Measurements from ENCODE around the gene SLC39A9. TPM values are rescaled to one million over a fixed set of nuclear protein-coding genes. Genes with fewer than 3 reads are reported as not detected.

SLC39A9 gene
- total RNA-seq, 1 experiment from 2014 or later = 80.8 TPM

DNA sequence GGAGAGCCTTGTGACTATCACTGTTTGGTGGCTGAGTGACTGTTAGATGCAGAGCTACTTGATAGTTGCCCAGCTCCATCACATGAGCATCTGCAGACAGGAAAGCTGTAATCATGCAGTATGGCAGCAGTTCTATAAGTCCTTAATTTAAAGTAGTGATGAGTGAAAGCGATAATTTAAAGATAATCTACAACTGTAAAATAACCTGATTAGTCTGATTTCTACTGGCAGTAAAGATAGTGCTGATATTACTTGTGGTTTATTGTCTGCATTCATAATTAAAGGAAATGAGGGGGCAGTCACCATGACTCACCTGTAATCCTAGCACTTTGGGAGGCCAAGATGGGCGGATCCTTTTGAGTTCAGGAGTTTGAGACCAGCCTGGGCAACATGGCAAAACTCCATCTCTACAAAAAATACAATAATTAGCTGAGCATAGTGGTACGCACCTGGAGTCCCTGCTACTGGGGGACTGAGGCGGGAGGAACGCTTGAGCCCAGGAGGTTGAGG, 44.9 kb downstream of the SLC39A9 start:
- BruUV-seq (replicated peaks) = no TSS peak
- Histone ChIP-seq H2AFZ (ENCODE audit: low read length) (no peak overlapping the region), H3K27ac (ENCODE audit: low read length) (no peak overlapping the region), H3K9me3 (ENCODE audit: low read length) (no peaks in the 10 kb centered on the region), H3F3A (ENCODE audit: low read length, unreplicated experiment) (no peaks in the 10 kb centered on the region), H3K36me3 (ENCODE audit: low read depth, low read length) (peaks cover 17% of the 10 kb centered on the region; the same call in 1 of the 2 replicates), H3K27me3 (ENCODE audit: low read length) (no peaks in the 10 kb centered on the region), H3K79me2 (ENCODE audit: low read length) (no peaks in the 10 kb centered on the region), H3K4me3 (ENCODE audit: low read length) (no peak overlapping the region), H3K9me2 (replicated peaks; ENCODE audit: low read length) (no peaks in the 10 kb centered on the region), H3K4me1 (ENCODE audit: insufficient read depth, low read length) (no peaks in the 10 kb centered on the region; the same call in 1 of the 2 replicates), H3K4me2 (ENCODE audit: low read length) (no peak overlapping the region), H4K20me1 (ENCODE audit: low read length) (peaks cover under 1% of the 10 kb centered on the region; the same call in 1 of the 2 replicates), H3K9ac (ENCODE audit: low read length) (no peak overlapping the region)
- ChIA-PET CTCF (no interaction called here), POLR2A (ENCODE audit: unreplicated experiment) (interaction anchor here (0.5 kb wide), 1 partner anchor 17 kb away, joined by 3 read pairs; no protein-coding TSS in a partner anchor)
- DNase-seq (no peak), ATAC-seq (no peak)
- intact Hi-C loops (cut with micrococcal nuclease) = no loop called here
- TF ChIP-seq EZH2phosphoT487 (IDR thresholded peaks at IDR 0.05; ENCODE audit: borderline replicate concordance, low read length) (no peak), EZH2 (IDR thresholded peaks at IDR 0.05; ENCODE audit: low read length, unreplicated experiment) (no peak)
- TF ChIP-seq, protein P1, sequence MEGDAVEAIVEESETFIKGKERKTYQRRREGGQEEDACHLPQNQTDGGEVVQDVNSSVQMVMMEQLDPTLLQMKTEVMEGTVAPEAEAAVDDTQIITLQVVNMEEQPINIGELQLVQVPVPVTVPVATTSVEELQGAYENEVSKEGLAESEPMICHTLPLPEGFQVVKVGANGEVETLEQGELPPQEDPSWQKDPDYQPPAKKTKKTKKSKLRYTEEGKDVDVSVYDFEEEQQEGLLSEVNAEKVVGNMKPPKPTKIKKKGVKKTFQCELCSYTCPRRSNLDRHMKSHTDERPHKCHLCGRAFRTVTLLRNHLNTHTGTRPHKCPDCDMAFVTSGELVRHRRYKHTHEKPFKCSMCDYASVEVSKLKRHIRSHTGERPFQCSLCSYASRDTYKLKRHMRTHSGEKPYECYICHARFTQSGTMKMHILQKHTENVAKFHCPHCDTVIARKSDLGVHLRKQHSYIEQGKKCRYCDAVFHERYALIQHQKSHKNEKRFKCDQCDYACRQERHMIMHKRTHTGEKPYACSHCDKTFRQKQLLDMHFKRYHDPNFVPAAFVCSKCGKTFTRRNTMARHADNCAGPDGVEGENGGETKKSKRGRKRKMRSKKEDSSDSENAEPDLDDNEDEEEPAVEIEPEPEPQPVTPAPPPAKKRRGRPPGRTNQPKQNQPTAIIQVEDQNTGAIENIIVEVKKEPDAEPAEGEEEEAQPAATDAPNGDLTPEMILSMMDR (conservative IDR thresholded peaks at IDR 0.05; ENCODE audit: low read depth, low read length) = no peak

DNA sequence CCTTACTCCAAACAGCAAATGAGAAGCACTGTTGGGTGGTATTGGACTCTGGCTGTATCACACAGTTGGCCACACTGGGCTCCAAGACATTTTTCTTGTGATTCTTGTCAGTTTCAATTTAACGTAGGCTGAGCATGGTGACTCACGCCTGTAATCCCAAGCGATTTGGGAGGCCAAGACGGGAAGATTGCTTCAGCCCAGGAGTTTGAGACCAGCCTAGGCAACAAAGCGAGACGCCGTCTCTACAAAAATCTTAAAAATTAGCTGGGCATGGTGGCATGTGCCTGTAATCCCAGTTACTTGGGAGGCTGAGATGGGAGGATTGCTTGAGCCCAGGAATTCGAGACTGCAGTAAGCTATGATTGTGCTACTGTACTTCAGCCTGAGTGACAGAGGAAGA, 50.7 kb downstream of the SLC39A9 start:
- peaks cover 4% of the 10 kb centered on the region; the same call in 1 of the 2 replicates for H4K20me1 ChIP-seq (ENCODE audit: low read length)
- no peaks in the 10 kb centered on the region for H3K4me1 ChIP-seq (ENCODE audit: insufficient read depth, low read length)
- ChIA-PET CTCF (no interaction called here), POLR2A (ENCODE audit: unreplicated experiment) (no interaction called here)
- TF ChIP-seq EZH2phosphoT487 (IDR thresholded peaks at IDR 0.05; ENCODE audit: borderline replicate concordance, low read length) (no peak), EZH2 (IDR thresholded peaks at IDR 0.05; ENCODE audit: low read length, unreplicated experiment) (no peak)
- TF ChIP-seq, protein P1 (conservative IDR thresholded peaks at IDR 0.05; ENCODE audit: low read depth, low read length) = no peak
- ATAC-seq (no peak), DNase-seq (no peak)
- no peaks in the 10 kb centered on the region for H3K9me2 ChIP-seq (replicated peaks; ENCODE audit: low read length)
- H3K79me2 ChIP-seq (ENCODE audit: low read length) = no peaks in the 10 kb centered on the region
- H2AFZ ChIP-seq (ENCODE audit: low read length) = no peak overlapping the region
- no peaks in the 10 kb centered on the region for H3K27me3 ChIP-seq (ENCODE audit: low read length)
- no peaks in the 10 kb centered on the region for H3F3A ChIP-seq (ENCODE audit: low read length, unreplicated experiment)
- intact Hi-C loops (cut with micrococcal nuclease) = no loop called here
- no peak overlapping the region for H3K4me2 ChIP-seq (ENCODE audit: low read length)
- H3K4me3 ChIP-seq (ENCODE audit: low read length) = no peak overlapping the region
- H3K36me3 ChIP-seq (ENCODE audit: low read depth, low read length) = peaks cover 9% of the 10 kb centered on the region; the same call in 1 of the 2 replicates
- BruUV-seq (replicated peaks) = no TSS peak
- no peak overlapping the region for H3K9ac ChIP-seq (ENCODE audit: low read length)
- H3K9me3 ChIP-seq (ENCODE audit: low read length) = no peaks in the 10 kb centered on the region
- H3K27ac ChIP-seq (ENCODE audit: low read length) = no peak overlapping the region

DNA sequence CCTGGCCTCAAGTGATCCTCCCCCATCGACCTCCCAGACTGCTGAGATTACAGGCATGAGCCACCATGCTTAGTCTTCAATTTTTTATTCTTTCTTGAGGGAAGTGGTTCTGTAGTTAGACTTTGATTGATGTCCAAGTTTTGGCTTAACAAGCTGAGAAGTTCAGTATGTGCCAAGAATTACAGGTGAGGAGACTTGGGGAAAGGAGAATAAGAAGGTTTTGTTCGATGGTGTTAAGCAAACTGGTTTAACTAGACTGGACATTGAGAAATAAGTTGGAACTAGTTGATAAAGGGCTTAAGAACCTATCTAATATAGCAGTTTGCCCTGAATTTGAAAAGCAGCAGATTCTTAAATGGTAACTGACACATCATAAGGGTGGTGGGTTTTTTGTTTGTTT, 53.4 kb downstream of the SLC39A9 start:
- peak; percentile 17 for DNase-seq
- H3K36me3 ChIP-seq (ENCODE audit: low read depth, low read length) = peaks cover 24% of the 10 kb centered on the region
- H3K27me3 ChIP-seq (ENCODE audit: low read length) = no peaks in the 10 kb centered on the region
- no peaks in the 10 kb centered on the region for H3K4me1 ChIP-seq (ENCODE audit: insufficient read depth, low read length)
- BruUV-seq (replicated peaks) = no TSS peak
- no peaks in the 10 kb centered on the region for H3F3A ChIP-seq (ENCODE audit: low read length, unreplicated experiment)
- intact Hi-C loops (cut with micrococcal nuclease) = no loop called here
- H3K79me2 ChIP-seq (ENCODE audit: low read length) = no peaks in the 10 kb centered on the region
- H3K9me2 ChIP-seq (replicated peaks; ENCODE audit: low read length) = no peaks in the 10 kb centered on the region
- no peak for ATAC-seq
- H3K4me2 ChIP-seq (ENCODE audit: low read length) = no peak overlapping the region
- H4K20me1 ChIP-seq (ENCODE audit: low read length) = peaks cover 4% of the 10 kb centered on the region; the same call in 1 of the 2 replicates
- no peak overlapping the region for H3K4me3 ChIP-seq (ENCODE audit: low read length)
- TF ChIP-seq EZH2phosphoT487 (IDR thresholded peaks at IDR 0.05; ENCODE audit: borderline replicate concordance, low read length) (no peak), EZH2 (IDR thresholded peaks at IDR 0.05; ENCODE audit: low read length, unreplicated experiment) (no peak)
- TF ChIP-seq, protein P1 (conservative IDR thresholded peaks at IDR 0.05; ENCODE audit: low read depth, low read length) = no peak
- H3K9me3 ChIP-seq (ENCODE audit: low read length) = no peaks in the 10 kb centered on the region
- CTCF ChIA-PET = no interaction called here
- POLR2A ChIA-PET (ENCODE audit: unreplicated experiment) = no interaction called here
- no peak overlapping the region for H2AFZ ChIP-seq (ENCODE audit: low read length)
- H3K9ac ChIP-seq (ENCODE audit: low read length) = no peak overlapping the region
- no peak overlapping the region for H3K27ac ChIP-seq (ENCODE audit: low read length)
